ENCODE measurements around the gene DHH. TPM values are rescaled to one million over a fixed set of nuclear protein-coding genes. Genes with fewer than 3 reads are reported as not detected.

DHH gene
- total and polyA plus RNA-seq, 8 donors, result 0.10 to 1.1 (median 0.22) TPM; not detected in 2

DNA sequence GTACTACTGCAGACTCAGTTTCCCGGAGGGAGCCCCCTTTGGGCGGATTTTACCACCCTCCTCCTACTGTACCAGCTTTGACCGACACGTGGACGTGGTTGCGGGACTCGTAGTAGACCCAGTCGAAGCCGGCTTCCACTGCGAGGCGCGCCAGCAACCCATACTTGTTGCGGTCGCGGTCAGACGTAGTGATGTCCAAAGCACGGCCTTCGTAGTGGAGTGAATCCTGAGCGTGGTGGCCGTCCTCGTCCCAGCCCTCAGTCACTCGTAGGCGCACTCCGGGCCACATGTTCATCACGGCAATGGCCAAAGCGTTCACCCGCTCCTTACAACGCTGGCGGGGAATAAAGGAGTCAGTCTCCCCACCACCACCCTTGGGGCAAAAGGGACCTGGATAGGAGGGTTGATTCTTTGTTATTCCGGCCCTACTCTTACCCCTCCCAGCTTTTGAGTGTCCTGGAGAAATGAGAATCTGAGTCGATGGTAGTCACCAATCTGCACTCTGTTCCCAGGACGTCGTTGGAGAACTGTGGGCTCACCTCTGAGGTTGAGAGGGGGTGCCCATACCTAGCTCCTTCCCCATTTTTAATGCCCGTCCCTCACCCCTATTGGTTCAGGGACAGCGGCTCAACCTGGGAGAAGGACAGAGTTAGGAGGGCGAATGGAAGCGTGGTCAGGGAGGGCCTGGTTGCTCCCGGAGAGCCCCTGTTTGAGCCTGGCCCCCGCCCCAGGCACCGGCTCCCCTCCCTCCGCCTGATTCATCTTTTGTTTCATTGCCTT is 3.4 kb downstream of the DHH start:
- 18 to 39% (median 24%) methylated on average over 20 to 41 of the region's 41 CpGs for WGBS, 5 donors
- intact Hi-C loops (cut with DNase I; ENCODE audit: low total_unique reads), result no loop called here
- H3K36me3 ChIP-seq, result no peaks in the 10 kb centered on the region
- TF ChIP-seq POLR2A (IDR thresholded peaks at IDR 0.05) (no peak), EP300 (IDR thresholded peaks at IDR 0.05) (no peak), CTCF (IDR thresholded peaks at IDR 0.05) (no peak), POLR2AphosphoS5 (IDR thresholded peaks at IDR 0.05) (no peak)
- H3K27me3 ChIP-seq, result peaks cover 30 to 70% (median 61%) of the 10 kb centered on the region in 3 donors
- H3K4me3 ChIP-seq, result peak overlapping the region in 3 of 4 donors; percentile 18 to 33 (median 23)
- no peak for DNase-seq
- H3K27ac ChIP-seq, result no peak overlapping the region
- H3K9me3 ChIP-seq, result no peaks in the 10 kb centered on the region
- peaks cover 43 to 73% (median 64%) of the 10 kb centered on the region in 4 donors for H3K4me1 ChIP-seq

GRCh38 chr12:49089821-49090773 is 4.5 kb downstream of the DHH start:
- peak overlapping the region; percentile 29 to 55 (median 38) for H3K4me3 ChIP-seq
- peak; percentile 31 to 77 for DNase-seq
- peak overlapping the region in 1 of 5 donors; percentile 14 for H3K27ac ChIP-seq
- 3 to 15% (median 3%) methylated on average over 29 to 88 of the region's 88 CpGs for WGBS, 5 donors
- no peaks in the 10 kb centered on the region for H3K9me3 ChIP-seq
- TF ChIP-seq POLR2A (IDR thresholded peaks at IDR 0.05), result no peak
- TF ChIP-seq CTCF (IDR thresholded peaks at IDR 0.05), result peak in 1 of 7 experiments; percentile 9
- TF ChIP-seq POLR2AphosphoS5 (IDR thresholded peaks at IDR 0.05), result no peak
- no peak for TF ChIP-seq EP300 (IDR thresholded peaks at IDR 0.05)
- intact Hi-C loops (cut with DNase I; ENCODE audit: low total_unique reads), result no loop called here
- no peaks in the 10 kb centered on the region for H3K36me3 ChIP-seq
- H3K4me1 ChIP-seq, result peaks cover 43 to 72% (median 64%) of the 10 kb centered on the region in 4 donors
- H3K27me3 ChIP-seq, result peaks cover 30 to 68% (median 61%) of the 10 kb centered on the region in 3 donors

GRCh38 chr12:49088932-49089330 is 5.7 kb downstream of the DHH start:
- intact Hi-C loops (cut with DNase I; ENCODE audit: low total_unique reads), result no loop called here
- peaks cover 36 to 60% (median 54%) of the 10 kb centered on the region in 4 donors for H3K4me1 ChIP-seq

More at GRCh38 chr12:49088932-49089330, 5.7 kb downstream of the DHH start:
- WGBS, 5 donors, result 49 to 56% (median 52%) methylated on average over 4 to 6 of the region's 6 CpGs
- TF ChIP-seq EP300 (IDR thresholded peaks at IDR 0.05), result no peak
- no peak for TF ChIP-seq CTCF (IDR thresholded peaks at IDR 0.05)
- no peak for TF ChIP-seq POLR2A (IDR thresholded peaks at IDR 0.05)
- no peak for TF ChIP-seq POLR2AphosphoS5 (IDR thresholded peaks at IDR 0.05)
- Histone ChIP-seq H3K27me3 (peaks cover 25 to 57% (median 51%) of the 10 kb centered on the region in 3 donors), H3K9me3 (no peaks in the 10 kb centered on the region), H3K36me3 (no peaks in the 10 kb centered on the region), H3K27ac (no peak overlapping the region), H3K4me3 (no peak overlapping the region)
- DNase-seq, result no peak
